ENCODE measurements around the gene CDH18.

DNA sequence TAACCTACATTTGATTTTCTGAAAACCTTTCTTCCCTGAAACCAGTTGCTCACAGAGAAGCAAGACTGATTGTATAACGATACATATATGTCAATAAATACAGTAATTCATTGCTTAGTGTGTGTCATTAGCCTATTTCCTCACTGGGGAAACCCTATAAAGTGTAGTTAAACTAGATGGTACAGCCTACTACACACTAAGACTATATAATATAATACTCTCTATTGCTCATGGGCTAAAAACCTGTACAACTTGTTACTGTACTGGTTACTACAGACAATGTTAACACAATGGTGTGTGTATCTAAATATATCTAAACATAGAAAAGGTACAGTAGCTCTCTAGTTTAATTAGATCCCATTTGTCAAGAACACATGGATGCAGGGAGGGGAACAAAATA is 181.2 kb downstream of the CDH18 start:
- TF ChIP-seq CTCF (IDR thresholded peaks at IDR 0.05; ENCODE audit: low read length) = no peak
- no peak for TF ChIP-seq EZH2 (optimal IDR thresholded peaks at IDR 0.05; ENCODE audit: low read depth, low read length)

Data from MM.1S (cell line).